Measurements from ENCODE around the gene ZBED6.

- TF ChIP-seq CTCF (IDR thresholded peaks at IDR 0.05; ENCODE audit: poor library complexity, severe bottlenecking), result no peak
- no peak for TF ChIP-seq EZH2 (IDR thresholded peaks at IDR 0.05; ENCODE audit: borderline replicate concordance, insufficient read depth, low read length, poor library complexity, severe bottlenecking)
- TF ChIP-seq REST (IDR thresholded peaks at IDR 0.05; ENCODE audit: borderline replicate concordance), result no peak
- TF ChIP-seq TAF1 (IDR thresholded peaks at IDR 0.05; ENCODE audit: low read depth), result no peak
- TF ChIP-seq EP300 (conservative IDR thresholded peaks at IDR 0.05; ENCODE audit: poor library complexity, severe bottlenecking), result no peak
- TF ChIP-seq POLR2AphosphoS5 (IDR thresholded peaks at IDR 0.05), result no peak
- TF ChIP-seq RAD21 (conservative IDR thresholded peaks at IDR 0.05), result no peak
- no peak for TF ChIP-seq SMC3 (conservative IDR thresholded peaks at IDR 0.05; ENCODE audit: poor library complexity)
These were observed 33.1 kb downstream of the ZBED6 start for GRCh38 chr1:203828503-203828902.
